Right ventricle myocardium superior (tissue), 1 donor: ENCODE results near the gene XRCC4. TPM values are rescaled to one million over a fixed set of nuclear protein-coding genes. Genes with fewer than 3 reads are reported as not detected.

Experiments used
- ATAC-seq: fragments of 200-7000 bp; cut with Tn5 transposase; one replicate; pipeline ENCODE4 v1.9.1; 2020; ENCODE audit warnings: mild to moderate bottlenecking; ENCODE audit not compliant: poor library complexity
- DNase-seq: peaks from one replicate; pipeline ENCODE4 v3.0.0-alpha.2; 2020
- intact Hi-C: fragments of 100-400 bp; cut with DNase I; formaldehyde crosslinking; loops from one replicate; pipeline ENCODE4 v1.11.2; 2022
- total RNA-seq: library from RNA; stranded (reverse); fragmentation: NEBNext Ultra II Directional; extraction: Animal tissue kit (Norgen Biotek cat#: 25700); gene quantifications from one replicate; pipeline ENCODE4 v1.2.1, GENCODE V29; 2021
- donor health status: DM: no; HTN: yes; CAD: no; lungs with severe emphysema.

XRCC4 gene
- total RNA-seq, 1 donor from 2014 or later: 4.8 TPM

- no peak for DNase-seq
- intact Hi-C loops: no loop called here
- no peak for ATAC-seq
Measured at GRCh38 chr5:83393504-83393866, 316.1 kb downstream of the XRCC4 start.

DNA sequence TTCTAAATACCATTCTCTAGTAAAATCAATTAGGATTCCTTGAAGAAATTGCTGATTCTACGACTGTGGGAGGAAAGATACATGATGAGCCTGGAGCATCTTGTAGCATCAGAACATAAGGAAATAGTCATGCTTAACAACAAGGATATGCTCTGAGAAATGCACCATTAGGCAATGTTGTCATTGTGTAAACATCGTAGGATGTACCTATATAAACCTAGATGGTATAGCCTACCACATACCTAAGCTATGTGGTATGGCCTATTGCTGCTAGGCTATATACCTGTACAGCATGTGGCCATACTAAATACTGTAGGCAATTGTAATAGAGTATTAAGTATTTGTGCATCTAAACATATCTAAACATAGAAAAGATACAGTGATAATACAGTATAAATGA lies 316.8 kb downstream of the XRCC4 start:
- no peak for DNase-seq
- intact Hi-C loops: no loop called here
- no peak for ATAC-seq

DNA sequence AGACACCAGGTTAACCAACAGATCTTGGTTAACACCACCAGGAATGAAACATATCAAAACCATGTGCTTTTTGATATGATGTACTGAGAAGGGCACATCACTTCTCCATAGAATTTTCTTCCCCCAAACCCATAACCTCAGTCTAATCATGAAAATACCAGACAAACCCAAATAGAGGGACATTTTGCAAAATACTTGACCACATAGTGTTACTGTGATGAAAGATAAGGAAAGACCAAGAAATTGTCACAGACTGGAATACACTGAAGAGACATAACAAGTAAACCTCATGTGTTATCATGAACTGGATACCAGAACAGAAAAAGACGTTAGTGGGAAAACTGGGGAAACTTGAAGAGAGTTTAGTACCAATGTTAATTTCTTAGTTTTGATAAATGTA lies 319.3 kb downstream of the XRCC4 start:
- DNase-seq (no peak), ATAC-seq (no peak)
- intact Hi-C loops: no loop called here

GRCh38 chr5:83397658-83398057 lies 320.3 kb downstream of the XRCC4 start:
- DNase-seq (no peak), ATAC-seq (no peak)
- intact Hi-C loops: no loop called here

DNA sequence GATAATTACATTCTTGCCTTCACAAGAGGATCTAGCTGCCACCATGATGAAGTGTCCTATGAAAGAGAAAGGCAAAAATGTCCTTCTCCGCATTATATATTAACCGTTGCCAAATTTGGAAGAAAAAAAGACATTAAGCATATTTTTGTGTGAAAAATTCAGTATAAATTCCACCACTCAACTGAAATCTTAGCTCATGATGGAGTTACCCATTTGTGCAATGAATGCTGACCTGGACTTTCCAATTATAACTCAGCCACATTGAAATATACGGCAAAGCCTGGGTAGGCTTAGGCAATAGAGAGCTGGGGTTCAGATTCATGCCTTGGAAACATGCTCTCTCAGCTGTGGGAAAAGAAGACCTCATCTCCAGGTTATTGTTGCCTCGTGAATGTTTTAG lies 322.9 kb downstream of the XRCC4 start:
- DNase-seq: no peak
- intact Hi-C loops: no loop called here
- ATAC-seq: no peak

- intact Hi-C loops: no loop called here
- DNase-seq: no peak
- no peak for ATAC-seq
Measured at GRCh38 chr5:83400701-83401100, 323.4 kb downstream of the XRCC4 start.

DNA sequence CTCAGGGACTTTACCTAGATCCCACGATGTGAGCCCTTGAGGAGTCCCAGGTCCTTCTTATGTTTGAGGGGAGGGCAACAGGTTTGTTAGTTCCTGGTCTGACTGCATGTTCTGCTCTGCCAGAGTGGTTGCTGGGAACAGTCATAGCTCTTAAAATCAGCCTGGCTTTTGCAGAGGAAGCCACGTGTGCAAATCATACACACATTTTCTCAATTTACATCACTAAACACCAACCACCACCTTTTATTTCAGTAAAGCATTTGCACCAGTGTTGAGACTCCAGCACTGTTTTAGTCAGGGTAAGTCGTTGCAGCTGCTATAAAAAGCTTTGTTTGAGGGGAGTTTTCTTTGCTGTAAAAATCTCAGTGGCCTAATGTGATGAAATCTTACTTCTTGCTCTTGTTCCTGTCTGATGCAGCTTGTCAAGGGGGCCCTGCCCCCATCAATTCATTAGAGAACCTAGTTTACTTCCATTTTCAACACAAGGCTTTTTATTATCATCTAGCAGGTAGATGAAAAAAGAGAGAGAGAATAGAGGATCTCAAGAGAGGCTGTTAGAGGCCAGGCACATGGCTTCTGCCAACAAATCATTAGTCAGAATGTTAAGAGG lies 323.9 kb downstream of the XRCC4 start:
- no peak for ATAC-seq
- DNase-seq: no peak
- intact Hi-C loops: no loop called here

- intact Hi-C loops: no loop called here
- ATAC-seq: no peak
- no peak for DNase-seq
Measured at GRCh38 chr5:83401775-83402174, 324.4 kb downstream of the XRCC4 start.

Other genes with a start within 250 kb of the XRCC4 start
- 39.9 TPM for gene TMEM167A, start 153 bp upstream of the XRCC4 start, total RNA-seq